Measurements from ENCODE around the gene REG4. TPM values are rescaled to one million over a fixed set of nuclear protein-coding genes. Genes with fewer than 3 reads are reported as not detected.

The REG4 gene
- total and polyA plus RNA-seq, 10 of the 15 experiments (the other 5 are each of a cell fraction or from before 2014, with no cell fraction given), result not detected

DNA sequence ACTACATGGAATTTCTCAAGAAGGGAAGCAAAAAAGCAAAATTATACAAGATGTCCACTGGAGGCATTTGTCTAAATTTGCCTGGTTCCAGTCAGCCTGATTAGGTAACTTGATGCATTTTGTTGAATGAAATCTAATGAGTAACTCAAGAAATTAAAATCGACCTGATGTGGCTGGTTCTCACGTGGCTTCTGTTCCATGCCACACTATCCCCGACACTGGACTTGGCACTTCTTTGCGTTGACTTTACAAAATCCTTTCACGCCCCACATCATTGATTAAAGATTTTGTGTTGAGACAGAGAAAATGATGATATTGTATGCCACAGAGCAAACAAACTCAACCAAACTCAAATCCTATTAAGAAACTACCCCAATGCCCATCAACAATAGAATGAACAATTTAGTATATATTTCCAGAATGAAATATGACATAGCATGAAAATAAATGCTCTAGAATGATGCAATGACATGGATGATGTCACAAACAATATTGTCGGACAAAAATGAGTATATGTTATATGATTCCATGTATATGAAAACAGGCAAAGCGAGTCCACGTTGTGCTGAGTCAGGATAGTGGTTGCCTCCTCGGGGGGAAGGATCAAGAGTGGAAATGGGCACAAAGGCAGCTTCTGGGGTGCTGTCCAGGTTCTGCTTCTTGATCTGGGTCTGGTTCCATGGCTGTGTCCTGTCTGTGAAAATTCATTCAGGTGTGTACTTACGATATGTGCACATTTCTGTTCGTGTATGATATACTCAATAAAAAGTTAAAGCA is 29.6 kb downstream of the REG4 start:
- ChIA-PET RAD21 (ENCODE audit: unreplicated experiment) (no interaction called here), CTCF (no interaction called here), POLR2A (no interaction called here), SMC1A (ENCODE audit: uncharacterized antibody, unreplicated experiment) (no interaction called here)
- 34% methylated on average over 11 of the region's 11 CpGs for WGBS (ENCODE audit: insufficient coverage, insufficient replicate concordance, low lambda C conversion rate, missing lambda C conversion rate)
- intact Hi-C loops (cut with micrococcal nuclease; ENCODE audit: unreplicated experiment), result no loop called here
- Histone ChIP-seq H3K9ac (ENCODE audit: control insufficient read depth, insufficient read depth, low read length) (no peak overlapping the region), H4K20me1 (ENCODE audit: control insufficient read depth, insufficient read depth) (0 out of 2 replicates have a peak, but pooled peaks cover 2% of the 10 kb centered on the region), H3K9me3 (replicated peaks; ENCODE audit: control insufficient read depth, insufficient read depth, low read length) (no peaks in the 10 kb centered on the region), H3K27me3 (replicated peaks in 1 of 2; ENCODE audit: control insufficient read depth in 2 of 2, insufficient read depth in 2 of 2, low read length in 1 of 2) (no peaks in the 10 kb centered on the region; a peak in 1 of 4 replicates), H3K4me2 (ENCODE audit: control insufficient read depth, insufficient read depth) (no peak overlapping the region), H3K27ac (ENCODE audit: control insufficient read depth, insufficient read depth) (no peak overlapping the region), H3K4me1 (ENCODE audit: control insufficient read depth, insufficient read depth, low read length) (no peaks in the 10 kb centered on the region), H2AFZ (ENCODE audit: control insufficient read depth, low read depth, low read length) (no peak overlapping the region), H3K36me3 (ENCODE audit: control insufficient read depth in 2 of 2, insufficient read depth in 2 of 2, low read length in 1 of 2) (no peaks in the 10 kb centered on the region), H3K79me2 (ENCODE audit: control insufficient read depth, insufficient read depth, low read length) (no peaks in the 10 kb centered on the region), H3K4me3 (no peak overlapping the region)
- BruUV-seq (replicated peaks), result no TSS peak
- FAIRE-seq, result no peak
- no peak for DNase-seq (ENCODE audit: low read depth, low spot score)
- no peak for ATAC-seq
- in situ Hi-C loops (cut with MboI), result no loop called here
- TF ChIP-seq RBBP5 (conservative IDR thresholded peaks at IDR 0.05), result no peak
- no peak for TF ChIP-seq IKZF1 (conservative IDR thresholded peaks at IDR 0.05)
- no peak for TF ChIP-seq RCOR1 (conservative IDR thresholded peaks at IDR 0.05; ENCODE audit: low read depth, low read length)
- no peak for TF ChIP-seq HDAC2 (IDR thresholded peaks at IDR 0.05)
- TF ChIP-seq JUNB (IDR thresholded peaks at IDR 0.05), result no peak
- TF ChIP-seq PAX8 (IDR thresholded peaks at IDR 0.05), result no peak
- no peak for TF ChIP-seq ZBTB4 (CRISPR knock-in tag; IDR thresholded peaks at IDR 0.05)
- no peak for TF ChIP-seq ZNF592 (IDR thresholded peaks at IDR 0.05)
- no peak for TF ChIP-seq RELB (IDR thresholded peaks at IDR 0.05; ENCODE audit: low read depth)
- no peak for TF ChIP-seq GABPA (IDR thresholded peaks at IDR 0.05; ENCODE audit: low read depth)
- no peak for TF ChIP-seq BMI1 (IDR thresholded peaks at IDR 0.05; ENCODE audit: borderline replicate concordance)
- TF ChIP-seq BCLAF1 (IDR thresholded peaks at IDR 0.05), result no peak

All from GM12878 (cell line).